ENCODE data around the gene VAMP8. TPM values are rescaled to one million over a fixed set of nuclear protein-coding genes. Genes with fewer than 3 reads are reported as not detected.

Gene VAMP8
- total and polyA plus RNA-seq, 10 of the 15 experiments (the other 5 are each of a cell fraction or from before 2014, with no cell fraction given): 93.6 to 744 (median 217) TPM

DNA sequence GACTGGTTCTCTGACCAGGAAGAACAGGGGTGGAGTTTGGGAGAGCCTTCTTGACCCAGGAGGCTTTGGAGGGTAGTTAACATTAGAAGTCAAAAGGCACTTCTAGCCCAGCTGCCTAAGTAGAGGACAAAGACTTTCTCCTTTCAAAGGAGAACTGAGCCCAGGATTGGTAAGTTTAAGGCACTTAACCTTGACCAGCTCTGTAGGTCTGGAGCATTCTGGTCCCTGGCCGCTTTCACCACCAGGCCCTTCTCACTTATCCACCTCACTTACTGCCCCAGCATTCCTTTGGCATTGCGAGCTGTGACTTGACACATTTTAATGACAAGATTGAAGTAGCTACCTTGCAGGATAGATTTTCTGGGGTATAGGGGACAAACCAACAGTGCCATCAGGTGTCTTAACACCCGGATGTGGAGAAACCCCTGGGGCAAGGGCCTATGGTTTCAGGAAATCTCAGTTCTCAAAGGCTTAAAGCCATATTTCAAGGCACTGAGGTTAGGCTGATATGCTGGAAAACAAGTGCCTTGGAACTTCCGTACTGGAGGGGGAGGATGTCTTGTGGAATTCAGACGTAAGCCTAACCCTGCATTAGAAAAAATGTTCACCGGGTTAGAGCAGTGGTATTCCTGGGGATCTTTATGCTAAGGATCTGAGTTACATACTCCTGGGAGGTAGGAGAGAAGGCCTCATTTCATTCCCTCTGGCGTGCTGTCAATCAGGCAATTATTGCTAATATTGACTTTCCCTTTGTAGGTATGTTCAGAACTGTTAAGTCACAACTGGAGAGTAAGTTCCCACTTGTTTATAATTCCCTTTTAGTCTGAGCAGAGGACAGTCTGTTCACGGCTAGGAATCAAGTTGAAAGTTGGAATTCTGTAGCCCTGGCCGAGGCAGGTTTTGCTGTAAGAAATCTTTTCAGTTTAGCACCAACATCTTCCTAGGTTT lies 30.2 kb downstream of the VAMP8 start:
- peaks cover 3 to 17% of the 10 kb centered on the region in 2 experiments; a peak in 3 of 4 replicates for H3K36me3 ChIP-seq (ENCODE audit: control insufficient read depth in 2 of 2, insufficient read depth in 2 of 2, low read length in 1 of 2)
- H4K20me1 ChIP-seq (ENCODE audit: control insufficient read depth, insufficient read depth): no peaks in the 10 kb centered on the region; the same call in 1 of the 2 replicates
- ATAC-seq (no peak), DNase-seq (ENCODE audit: low read depth, low spot score) (no peak), FAIRE-seq (no peak)
- no peak overlapping the region for H3K9ac ChIP-seq (ENCODE audit: control insufficient read depth, insufficient read depth, low read length)
- CTCF ChIA-PET: interaction anchor here (0.7 kb wide), 1 partner anchor 153 kb away, joined by 4 read pairs; no protein-coding TSS in a partner anchor
- no peaks in the 10 kb centered on the region for H3K27me3 ChIP-seq (replicated peaks in 1 of 2; ENCODE audit: control insufficient read depth in 2 of 2, insufficient read depth in 2 of 2, low read length in 1 of 2)
- intact Hi-C loops (cut with micrococcal nuclease; ENCODE audit: unreplicated experiment): no loop called here
- SMC1A ChIA-PET (ENCODE audit: uncharacterized antibody, unreplicated experiment): no interaction called here
- H3K79me2 ChIP-seq (ENCODE audit: control insufficient read depth, insufficient read depth, low read length): peaks cover 13% of the 10 kb centered on the region
- no peak overlapping the region for H2AFZ ChIP-seq (ENCODE audit: control insufficient read depth, low read depth, low read length)
- RAD21 ChIA-PET (ENCODE audit: unreplicated experiment): no interaction called here
- no peak overlapping the region for H3K27ac ChIP-seq (ENCODE audit: control insufficient read depth, insufficient read depth)
- no peak for TF ChIP-seq MYC (IDR thresholded peaks at IDR 0.05; ENCODE audit: insufficient read depth, insufficient read length, insufficient replicate concordance, low read length, severe bottlenecking)
- no peak for TF ChIP-seq RCOR1 (conservative IDR thresholded peaks at IDR 0.05; ENCODE audit: low read depth, low read length)
- no peak for TF ChIP-seq ZNF384 (IDR thresholded peaks at IDR 0.05; ENCODE audit: borderline replicate concordance, low read depth, low read length)
- TF ChIP-seq SREBF1 (IDR thresholded peaks at IDR 0.05; ENCODE audit: low read length): no peak
- TF ChIP-seq POLR2A (IDR thresholded peaks at IDR 0.05; ENCODE audit: low read depth, low read length): peak; percentile 12; the same call in 1 of the 2 replicates
- no peaks in the 10 kb centered on the region for H3K4me1 ChIP-seq (ENCODE audit: control insufficient read depth, insufficient read depth, low read length)
- no peak overlapping the region for H3K4me2 ChIP-seq (ENCODE audit: control insufficient read depth, insufficient read depth)
- no peak overlapping the region for H3K4me3 ChIP-seq
- 90% methylated on average over 9 of the region's 9 CpGs for WGBS (ENCODE audit: insufficient coverage, insufficient replicate concordance, low lambda C conversion rate, missing lambda C conversion rate)
- in situ Hi-C loops (cut with MboI): no loop called here
- POLR2A ChIA-PET: interaction anchor here (0.7 kb wide), 1 partner anchor 207 kb away, joined by 4 read pairs; no protein-coding TSS in a partner anchor
- H3K9me3 ChIP-seq (replicated peaks; ENCODE audit: control insufficient read depth, insufficient read depth, low read length): no peaks in the 10 kb centered on the region
- no TSS peak for BruUV-seq (replicated peaks)

Measured in GM12878 (cell line).